Gastrocnemius medialis (tissue), 4 donors: Measurements from ENCODE around the gene PHF12. TPM values are rescaled to one million over a fixed set of nuclear protein-coding genes. Genes with fewer than 3 reads are reported as not detected.

ENCODE experiments used
- ATAC-seq, 2 donors: fragments of 150-250 bp; one replicate each; pipeline ENCODE4 v1.9.1; 2016
- DNase-seq, 2 donors: peaks; one replicate each; pipeline ENCODE4 v3.0.0-alpha.2; 2019
- H3K27ac ChIP-seq, 4 donors: fragments of 200-600 bp; sonication (generic); 1 replicate in 1 of 4; 2 replicates in 3 of 4; pipeline ENCODE4 v1.5.1; 2016 to 2018; ENCODE audit warnings: mild to moderate bottlenecking in 2 of 4, moderate library complexity in 1 of 4
- H3K27me3 ChIP-seq, 3 donors: fragments of 200-600 bp; sonication (generic) in 2 of 3; 1 replicate in 1 of 3; 2 replicates in 2 of 3; pipeline versions ENCODE4 v1.5.1 to v1.6.0; 2016 to 2019; ENCODE audit warnings: mild to moderate bottlenecking in 1 of 3, moderate library complexity in 1 of 3
- H3K36me3 ChIP-seq, 2 donors: fragments of 200-600 bp; sonication (generic) in 1 of 2; one replicate each; pipeline ENCODE4 v1.5.1; 2017 to 2018
- H3K4me1 ChIP-seq, 2 donors: fragments of 200-600 bp; sonication (generic) in 1 of 2; one replicate each; pipeline ENCODE4 v1.5.1; 2016 to 2017; ENCODE audit warnings: mild to moderate bottlenecking in 2 of 2
- H3K4me3 ChIP-seq, 4 donors: fragments of 200-600 bp; sonication (generic) in 3 of 4; 1 replicate in 1 of 4; 2 replicates in 3 of 4; pipeline ENCODE4 v1.5.1; 2016 to 2019; ENCODE audit warnings: mild to moderate bottlenecking in 2 of 4
- H3K9me3 ChIP-seq, 3 donors: fragments of 200-600 bp; sonication (generic) in 2 of 3; 1 replicate in 1 of 3; 2 replicates in 2 of 3; pipeline ENCODE4 v1.5.1; 2016 to 2019
- POLR2A ChIP-seq, 2 donors: fragments of 450-650 bp; IDR thresholded peaks; one replicate each; pipeline ENCODE4 v1.6.1; 2017; ENCODE audit warnings: antibody characterized with exemption in 2 of 2, mild to moderate bottlenecking in 2 of 2, moderate library complexity in 2 of 2
- in situ Hi-C, 4 donors: fragments of 200-750 bp; cut with MboI; loops; one replicate each; pipeline versions ENCODE4 v1.15.0 to v1.8.0; 2017; ENCODE audit warnings: low sequenced_read_pairs in 4 of 4
- intact Hi-C: fragments of 100-400 bp; cut with DNase I; formaldehyde crosslinking; loops from one replicate; pipeline ENCODE4 v1.15.1; 2023; ENCODE audit warnings: low total_unique reads
- total RNA-seq, 4 donors: library from RNA; depleted of rRNA; stranded (reverse); fragments of >200 nt; gene quantifications; one replicate each; pipeline versions ENCODE4 v1.1.0 to v1.2.3, GENCODE V29; 2016
- TF ChIP-seq, protein P1 (sequence below), 5 experiments: fragments of 450-650 bp in 3 of 5; fragments of 200-600 bp in 2 of 5; sonication (generic) in 2 of 5; IDR thresholded peaks in 4 of 5; conservative IDR thresholded peaks in 1 of 5; 1 replicate in 4 of 5; 2 replicates in 1 of 5; pipeline ENCODE4 v1.5.1; 2016 to 2019; ENCODE audit warnings: antibody characterized with exemption in 5 of 5, mild to moderate bottlenecking in 3 of 5, moderate library complexity in 3 of 5

Gene PHF12
- total RNA-seq, 4 donors from 2014 or later = 22.1 to 37.3 (median 24.2) TPM

DNA sequence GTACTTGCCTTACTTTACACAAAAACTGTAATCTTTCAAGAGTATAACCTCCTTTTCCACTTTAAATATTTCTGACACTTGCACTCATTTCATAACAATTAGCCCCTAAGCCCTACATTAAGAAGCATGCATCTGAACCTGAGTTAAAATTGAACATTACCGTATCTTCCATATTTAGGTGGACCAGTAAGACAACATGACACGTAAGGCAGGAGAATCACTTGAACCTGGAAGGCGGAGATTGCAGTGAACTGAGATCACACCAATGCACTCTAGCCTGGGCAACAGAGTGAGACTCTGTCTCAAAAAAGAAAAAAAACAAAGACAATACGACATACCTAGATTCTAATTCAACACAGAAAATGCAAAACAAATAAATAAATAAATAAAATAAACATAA is 7.0 kb downstream of the PHF12 start:
- TF ChIP-seq POLR2A (IDR thresholded peaks at IDR 0.05) = peak in 1 of 2 donors; percentile 41
- TF ChIP-seq, protein P1, sequence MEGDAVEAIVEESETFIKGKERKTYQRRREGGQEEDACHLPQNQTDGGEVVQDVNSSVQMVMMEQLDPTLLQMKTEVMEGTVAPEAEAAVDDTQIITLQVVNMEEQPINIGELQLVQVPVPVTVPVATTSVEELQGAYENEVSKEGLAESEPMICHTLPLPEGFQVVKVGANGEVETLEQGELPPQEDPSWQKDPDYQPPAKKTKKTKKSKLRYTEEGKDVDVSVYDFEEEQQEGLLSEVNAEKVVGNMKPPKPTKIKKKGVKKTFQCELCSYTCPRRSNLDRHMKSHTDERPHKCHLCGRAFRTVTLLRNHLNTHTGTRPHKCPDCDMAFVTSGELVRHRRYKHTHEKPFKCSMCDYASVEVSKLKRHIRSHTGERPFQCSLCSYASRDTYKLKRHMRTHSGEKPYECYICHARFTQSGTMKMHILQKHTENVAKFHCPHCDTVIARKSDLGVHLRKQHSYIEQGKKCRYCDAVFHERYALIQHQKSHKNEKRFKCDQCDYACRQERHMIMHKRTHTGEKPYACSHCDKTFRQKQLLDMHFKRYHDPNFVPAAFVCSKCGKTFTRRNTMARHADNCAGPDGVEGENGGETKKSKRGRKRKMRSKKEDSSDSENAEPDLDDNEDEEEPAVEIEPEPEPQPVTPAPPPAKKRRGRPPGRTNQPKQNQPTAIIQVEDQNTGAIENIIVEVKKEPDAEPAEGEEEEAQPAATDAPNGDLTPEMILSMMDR (IDR thresholded peaks at IDR 0.05 in 4 of 5, conservative IDR thresholded peaks at IDR 0.05 in 1 of 5) = no peak
- DNase-seq = no peak
- ATAC-seq = peak; percentile 35 to 52
- no peak overlapping the region for H3K4me3 ChIP-seq
- peaks cover 86 to 91% of the 10 kb centered on the region in 2 donors for H3K4me1 ChIP-seq
- peak overlapping the region; percentile 96 to 97 (median 96) for H3K27ac ChIP-seq
- no peaks in the 10 kb centered on the region for H3K36me3 ChIP-seq
- H3K9me3 ChIP-seq = no peaks in the 10 kb centered on the region
- no peaks in the 10 kb centered on the region for H3K27me3 ChIP-seq
- intact Hi-C loops = no loop called here
- in situ Hi-C loops = no loop called here

DNA sequence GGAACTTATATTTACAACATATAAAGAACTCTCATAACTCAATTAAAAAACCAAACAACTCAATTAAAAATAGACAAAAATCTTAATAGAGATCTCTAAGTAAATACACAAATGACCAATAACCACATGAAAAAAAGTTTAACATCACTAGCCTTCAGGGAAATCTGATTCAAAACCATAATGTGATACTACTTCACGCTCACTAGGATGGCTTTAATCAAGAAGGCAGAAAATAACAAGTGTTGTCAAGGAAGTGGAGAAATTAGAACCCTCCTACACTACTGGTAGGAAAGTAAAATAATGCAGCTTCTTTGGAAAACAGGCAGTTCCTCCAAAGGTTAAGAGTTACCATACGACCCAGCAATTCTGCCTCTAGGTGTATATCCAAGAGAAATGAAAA is 8.4 kb downstream of the PHF12 start:
- no peak for TF ChIP-seq POLR2A (IDR thresholded peaks at IDR 0.05)
- TF ChIP-seq, protein P1 (IDR thresholded peaks at IDR 0.05 in 4 of 5, conservative IDR thresholded peaks at IDR 0.05 in 1 of 5) = no peak
- ATAC-seq = no peak
- DNase-seq = no peak
- in situ Hi-C loops = no loop called here
- H3K27ac ChIP-seq = peak overlapping the region; percentile 96 to 97 (median 96)
- H3K4me3 ChIP-seq = no peak overlapping the region
- no peaks in the 10 kb centered on the region for H3K36me3 ChIP-seq
- peaks cover 92 to 98% of the 10 kb centered on the region in 2 donors for H3K4me1 ChIP-seq
- intact Hi-C loops = no loop called here
- no peaks in the 10 kb centered on the region for H3K27me3 ChIP-seq
- no peaks in the 10 kb centered on the region for H3K9me3 ChIP-seq

DNA sequence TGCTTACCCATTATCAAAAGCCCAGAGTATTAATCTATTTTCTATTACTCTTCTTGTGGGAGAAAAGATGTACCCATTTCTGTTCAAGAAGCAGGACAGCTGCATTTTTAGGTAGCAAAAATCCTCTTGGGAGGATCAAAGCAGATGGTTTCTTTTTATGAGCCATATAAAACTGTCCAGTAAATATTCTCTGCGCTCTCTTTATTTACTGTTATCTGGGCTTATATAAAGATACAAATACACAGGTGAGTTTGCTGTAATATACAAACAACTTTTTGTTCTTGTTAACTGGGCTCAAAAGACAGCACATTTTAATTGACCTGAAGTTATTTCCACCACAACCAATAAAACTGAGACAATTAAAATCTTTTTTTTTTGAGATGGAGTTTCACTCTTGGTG is 10.1 kb downstream of the PHF12 start:
- ATAC-seq = no peak

DNA sequence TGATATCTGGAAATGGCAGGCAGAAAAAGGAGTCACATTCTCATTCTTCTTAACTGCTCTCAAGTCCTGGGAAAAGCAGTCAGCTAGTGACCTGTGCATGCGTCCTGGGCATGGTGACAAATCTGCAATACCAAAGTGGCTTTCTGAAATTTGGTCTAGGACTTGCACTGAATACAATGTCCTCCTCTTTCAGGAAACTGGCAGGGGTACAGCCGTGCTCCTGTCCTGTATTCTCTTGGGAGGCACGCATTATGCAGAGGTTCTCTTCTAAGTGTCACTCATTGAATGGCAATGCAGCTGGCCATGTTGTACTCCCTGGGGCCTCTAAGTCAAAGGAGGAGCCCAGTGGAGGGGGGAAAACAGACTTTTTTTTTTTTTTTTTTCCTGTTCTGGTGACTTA is 10.6 kb downstream of the PHF12 start:
- peak; percentile 80 to 82 for ATAC-seq
- in situ Hi-C loops (no loop called here), intact Hi-C loops (no loop called here)
- no peaks in the 10 kb centered on the region for H3K9me3 ChIP-seq
- H3K27me3 ChIP-seq = no peaks in the 10 kb centered on the region
- no peak for TF ChIP-seq POLR2A (IDR thresholded peaks at IDR 0.05)
- TF ChIP-seq, protein P1 (IDR thresholded peaks at IDR 0.05 in 4 of 5, conservative IDR thresholded peaks at IDR 0.05 in 1 of 5) = no peak
- peaks cover 92 to 97% of the 10 kb centered on the region in 2 donors for H3K4me1 ChIP-seq
- H3K36me3 ChIP-seq = no peaks in the 10 kb centered on the region
- H3K27ac ChIP-seq = peak overlapping the region; percentile 80 to 97 (median 96)
- H3K4me3 ChIP-seq = peak overlapping the region in 2 of 4 donors; percentile 8 to 17
- peak; percentile 81 to 90 for DNase-seq

More for the DNA sequence above, 10.1 kb downstream of the PHF12 start:
- Histone ChIP-seq H3K4me1 (peaks cover 92 to 97% of the 10 kb centered on the region in 2 donors), H3K27ac (peak overlapping the region; percentile 80 to 97 (median 96)), H3K9me3 (no peaks in the 10 kb centered on the region), H3K36me3 (no peaks in the 10 kb centered on the region), H3K27me3 (no peaks in the 10 kb centered on the region), H3K4me3 (no peak overlapping the region)
- no peak for DNase-seq
- in situ Hi-C loops = no loop called here
- TF ChIP-seq, protein P1 (IDR thresholded peaks at IDR 0.05 in 4 of 5, conservative IDR thresholded peaks at IDR 0.05 in 1 of 5) = no peak
- TF ChIP-seq POLR2A (IDR thresholded peaks at IDR 0.05) = no peak
- intact Hi-C loops = no loop called here

DNA sequence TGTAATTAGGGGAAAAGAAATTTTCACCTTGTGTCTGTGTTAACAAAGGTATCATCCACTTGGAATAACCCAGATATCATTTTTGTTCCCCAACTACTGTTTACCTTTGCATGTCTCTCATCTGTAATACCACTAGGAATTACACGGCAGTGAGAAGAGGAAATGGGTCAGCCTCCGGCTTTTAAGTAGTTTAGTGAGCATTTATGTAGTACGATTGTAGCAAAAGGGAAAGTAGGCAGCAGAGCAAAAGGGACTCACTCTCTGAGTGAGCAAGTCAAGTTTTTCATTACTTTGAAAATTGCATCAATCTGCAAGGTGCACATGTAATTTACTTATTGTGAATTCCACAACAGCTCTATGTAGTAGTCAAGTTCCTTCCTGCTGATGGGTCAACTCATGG is 11.2 kb downstream of the PHF12 start:
- in situ Hi-C loops = no loop called here
- Histone ChIP-seq H3K27ac (peak overlapping the region; percentile 80 to 97 (median 96)), H3K9me3 (no peaks in the 10 kb centered on the region), H3K4me3 (peak overlapping the region in 2 of 4 donors; percentile 8 to 17), H3K4me1 (peaks cover 91 to 97% of the 10 kb centered on the region in 2 donors), H3K36me3 (no peaks in the 10 kb centered on the region), H3K27me3 (no peaks in the 10 kb centered on the region)
- TF ChIP-seq POLR2A (IDR thresholded peaks at IDR 0.05) = no peak
- TF ChIP-seq, protein P1 (IDR thresholded peaks at IDR 0.05 in 4 of 5, conservative IDR thresholded peaks at IDR 0.05 in 1 of 5) = no peak
- ATAC-seq (no peak), DNase-seq (no peak)
- intact Hi-C loops = no loop called here
